Neural cell (in vitro differentiated cells): Measurements from ENCODE around the gene KIAA1614. TPM values are rescaled to one million over a fixed set of nuclear protein-coding genes. Genes with fewer than 3 reads are reported as not detected.

Experiments used
- H2AFZ ChIP-seq: fragments of 200-600, 300-800 bp; sonication (generic), shearing (Covaris generic); 2 replicates; pipeline ENCODE4 v1.6.0; 2014; ENCODE audit warnings: low read depth, mild to moderate bottlenecking, antibody characterized with exemption, low read length, moderate library complexity
- H3F3A ChIP-seq: fragments of 200-600 bp; shearing (Covaris generic); 2 replicates; pipeline ENCODE4 v1.6.1; 2016; ENCODE audit warnings: mild to moderate bottlenecking, moderate library complexity, mixed read lengths, antibody characterized with exemption, low read length; ENCODE audit not compliant: insufficient read depth, poor library complexity, severe bottlenecking
- H3K27ac ChIP-seq: fragments of 200-600, 300-800 bp; sonication (generic), shearing (Covaris generic); 2 replicates; pipeline ENCODE4 v1.5.1; 2014; ENCODE audit warnings: mild to moderate bottlenecking, low read length, moderate library complexity
- H3K27me3 ChIP-seq: fragments of 300-800, 200-600 bp; sonication (generic), shearing (Covaris generic); 2 replicates; pipeline ENCODE4 v1.6.0; 2014; ENCODE audit warnings: mild to moderate bottlenecking, low read depth, low read length, moderate library complexity; ENCODE audit not compliant: insufficient read depth
- H3K36me3 ChIP-seq: fragments of 300-800, 200-600 bp; sonication (generic), shearing (Covaris generic); 2 replicates; pipeline ENCODE4 v1.5.1; 2014; ENCODE audit warnings: mild to moderate bottlenecking, antibody characterized with exemption, low read length, moderate library complexity; ENCODE audit not compliant: insufficient read depth
- H3K4me2 ChIP-seq: fragments of 300-800, 200-600 bp; sonication (generic), shearing (Covaris generic); 2 replicates; pipeline ENCODE4 v1.6.0; 2014; ENCODE audit warnings: mild to moderate bottlenecking, low read length
- H3K4me3 ChIP-seq: fragments of 300-800, 200-600 bp; sonication (generic), shearing (Covaris generic); 2 replicates; pipeline ENCODE4 v1.5.1; 2014; ENCODE audit warnings: mild to moderate bottlenecking, low read length, moderate library complexity
- H3K79me2 ChIP-seq: fragments of 200-600 bp; shearing (Covaris generic); replicated peaks from 2 replicates; pipeline ENCODE4 v1.6.0; 2014; ENCODE audit warnings: mild to moderate bottlenecking, low read length, moderate library complexity; ENCODE audit not compliant: insufficient read depth
- H3K9ac ChIP-seq: fragments of 300-800, 200-600 bp; sonication (generic), shearing (Covaris generic); 2 replicates; pipeline ENCODE4 v1.6.1; 2016; ENCODE audit warnings: mild to moderate bottlenecking, low read length, mixed read lengths
- H3K9me2 ChIP-seq: fragments of 200-600 bp; shearing (Covaris generic); 2 replicates; pipeline ENCODE4 v1.6.1; 2016; ENCODE audit warnings: mild to moderate bottlenecking, low read length, mixed read lengths; ENCODE audit not compliant: insufficient read depth
- H3K9me3 ChIP-seq: fragments of 200-600, 300-800 bp; sonication (generic), shearing (Covaris generic); 2 replicates; pipeline ENCODE4 v1.6.1; 2016; ENCODE audit warnings: mild to moderate bottlenecking, mixed run types, low read length, moderate library complexity, mixed read lengths
- H4K20me1 ChIP-seq: fragments of 200-600 bp; shearing (Covaris generic); 2 replicates; pipeline ENCODE4 v1.6.1; 2016; ENCODE audit warnings: mild to moderate bottlenecking, mixed run types; ENCODE audit not compliant: insufficient read depth
- CTCF ChIP-seq: fragments of 450-650 bp; IDR thresholded peaks from 2 replicates; pipeline ENCODE4 v1.5.1; 2014; ENCODE audit warnings: antibody characterized with exemption, mild to moderate bottlenecking, moderate library complexity; ENCODE audit not compliant: poor library complexity, severe bottlenecking
- EP300 ChIP-seq: fragments of 450-650 bp; conservative IDR thresholded peaks from 2 replicates; pipeline ENCODE4 v1.6.1; 2014; ENCODE audit warnings: antibody characterized with exemption, mild to moderate bottlenecking, moderate library complexity; ENCODE audit not compliant: poor library complexity, severe bottlenecking
- EZH2 ChIP-seq: fragments of 200-600, 300-800 bp; shearing (Covaris generic), sonication (generic); IDR thresholded peaks from 2 replicates; pipeline ENCODE4 v1.6.1; 2014; ENCODE audit warnings: antibody characterized with exemption, low read length, borderline replicate concordance, mild to moderate bottlenecking; ENCODE audit not compliant: insufficient read depth, poor library complexity, severe bottlenecking
- MXI1 ChIP-seq: fragments of 450-650 bp; conservative IDR thresholded peaks from 2 replicates; pipeline ENCODE4 v1.6.1; 2014; ENCODE audit warnings: antibody characterized with exemption, mild to moderate bottlenecking; ENCODE audit not compliant: poor library complexity, severe bottlenecking
- POLR2AphosphoS5 ChIP-seq: IDR thresholded peaks from 2 replicates; pipeline ENCODE4 v1.6.1; 2012
- RAD21 ChIP-seq: fragments of 450-650 bp; conservative IDR thresholded peaks from 2 replicates; pipeline ENCODE4 v1.6.1; 2014; ENCODE audit warnings: antibody characterized with exemption, mild to moderate bottlenecking, moderate library complexity
- REST ChIP-seq: IDR thresholded peaks from 2 replicates; pipeline ENCODE4 v1.6.1; 2012; ENCODE audit warnings: borderline replicate concordance
- SMC3 ChIP-seq: fragments of 450-650 bp; conservative IDR thresholded peaks from 2 replicates; pipeline ENCODE4 v1.6.1; 2014; ENCODE audit warnings: antibody characterized with exemption, mild to moderate bottlenecking, moderate library complexity; ENCODE audit not compliant: poor library complexity
- TAF1 ChIP-seq: IDR thresholded peaks from 2 replicates; pipeline ENCODE4 v1.6.1; 2012; ENCODE audit warnings: low read depth
- polyA plus RNA-seq: library from polyadenylated mRNA; depleted of rRNA; stranded (reverse); fragments of >200 nt; gene quantifications from 2 replicates; pipeline ENCODE4 v1.2.3, GENCODE V29; 2014

KIAA1614 gene
- polyA plus RNA-seq, 1 donor from 2014 or later: 0.50 TPM

DNA sequence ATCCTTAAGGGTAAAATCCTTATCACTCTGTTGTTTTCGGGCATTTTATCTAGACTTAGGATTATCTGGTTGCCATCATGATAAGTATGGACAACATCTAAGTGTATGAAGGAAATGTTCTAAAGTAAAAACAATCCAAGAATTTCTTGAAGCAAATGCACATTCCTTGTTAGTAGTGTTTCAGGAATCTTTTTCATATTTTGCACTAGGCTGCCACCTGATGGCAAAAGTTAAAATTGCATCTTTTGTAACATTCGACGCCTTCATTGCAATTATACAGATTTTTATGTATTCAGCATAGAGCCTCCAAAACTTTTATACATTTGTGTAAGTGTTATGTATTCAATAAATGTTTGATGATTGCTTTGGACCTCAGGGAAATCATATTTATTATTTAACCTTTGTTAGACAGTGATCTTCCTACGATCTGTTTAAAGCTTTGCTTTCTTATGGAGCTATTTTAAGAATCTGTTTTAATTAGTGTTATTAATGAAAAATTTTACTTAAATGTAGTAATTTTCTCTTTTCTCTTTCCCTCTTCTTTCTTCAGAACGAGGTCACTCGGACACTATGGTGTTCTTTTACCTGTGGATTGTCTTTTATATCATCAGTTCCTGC lies 49.4 kb upstream of the KIAA1614 start:
- Histone ChIP-seq H3K79me2 (no peaks in the 10 kb centered on the region), H2AFZ (no peak overlapping the region), H3K27me3 (no peaks in the 10 kb centered on the region), H3K4me2 (no peak overlapping the region), H3K27ac (no peak overlapping the region), H4K20me1 (no peaks in the 10 kb centered on the region), H3K9me2 (no peaks in the 10 kb centered on the region), H3F3A (no peaks in the 10 kb centered on the region), H3K4me3 (no peak overlapping the region), H3K36me3 (peaks cover 3% of the 10 kb centered on the region), H3K9me3 (no peaks in the 10 kb centered on the region), H3K9ac (no peak overlapping the region)
- TF ChIP-seq RAD21 (peak; percentile 93), CTCF (peak; percentile 87), EZH2 (no peak), EP300 (no peak), SMC3 (peak; percentile 96)

GRCh38 chr1:180881806-180882509 lies 30.7 kb upstream of the KIAA1614 start:
- TF ChIP-seq CTCF (peak; percentile 77), EZH2 (no peak), RAD21 (peak; percentile 83), SMC3 (peak; percentile 89), MXI1 (no peak), EP300 (no peak), POLR2AphosphoS5 (no peak), TAF1 (no peak), REST (no peak)
- Histone ChIP-seq H3K9me3 (no peaks in the 10 kb centered on the region), H3F3A (no peaks in the 10 kb centered on the region), H3K36me3 (no peaks in the 10 kb centered on the region), H3K4me3 (no peak overlapping the region), H3K79me2 (no peaks in the 10 kb centered on the region), H3K27ac (peak overlapping the region; percentile 6), H3K9ac (peak overlapping the region; percentile 18), H2AFZ (no peak overlapping the region), H3K4me2 (no peak overlapping the region), H3K27me3 (no peaks in the 10 kb centered on the region), H3K9me2 (no peaks in the 10 kb centered on the region), H4K20me1 (no peaks in the 10 kb centered on the region)
